WTC11 (cell line): ENCODE results near the gene CDH19. TPM values are rescaled to one million over a fixed set of nuclear protein-coding genes. Genes with fewer than 3 reads are reported as not detected.

Experiments
- ATAC-seq: fragments of 200-7000 bp; cut with Tn5 transposase; 2 replicates; pipeline ENCODE4 v1.10.0; 2021; ENCODE audit warnings: mild to moderate bottlenecking, moderate library complexity
- CTCF ChIA-PET: fragments of 300-600 bp; sonication (Branson Sonifier 250); formaldehyde crosslinking; loops from one replicate; lab custom pipeline; 2021; ENCODE audit warnings: antibody characterized with exemption; lab: Charles Lee
- POLR2A ChIA-PET: fragments of 350-600 bp; sonication (Branson Sonifier 250); formaldehyde crosslinking; loops from one replicate; lab custom pipeline; 2021; ENCODE audit warnings: antibody characterized with exemption; lab: Charles Lee
- DNase-seq: peaks from one replicate; pipeline ENCODE4 v3.0.0; 2021; ENCODE audit warnings: low spot score
- H3K27ac Mint-ChIP-seq: 2 replicates; pipeline ENCODE4 v1.8.0; 2021; ENCODE audit warnings: mixed read lengths
- H3K27me3 Mint-ChIP-seq: 2 replicates; pipeline ENCODE4 v1.8.0; 2021; ENCODE audit warnings: low read depth, mild to moderate bottlenecking, moderate library complexity, mixed read lengths
- H3K36me3 Mint-ChIP-seq: 2 replicates; pipeline ENCODE4 v1.8.0; 2021; ENCODE audit warnings: mixed read lengths
- H3K4me1 Mint-ChIP-seq: 2 replicates; pipeline ENCODE4 v1.8.0; 2022; ENCODE audit warnings: mixed read lengths
- H3K4me3 Mint-ChIP-seq: 2 replicates; pipeline ENCODE4 v1.8.0; 2021; ENCODE audit warnings: mild to moderate bottlenecking, moderate library complexity, mixed read lengths
- H3K9me3 Mint-ChIP-seq: 2 replicates; pipeline ENCODE4 v1.8.0; 2021; ENCODE audit warnings: mixed read lengths
- CREM ChIP-seq: sonication (generic); formaldehyde crosslinking; IDR thresholded peaks from 2 replicates; pipeline ENCODE4 v1.8.1; 2022; ENCODE audit warnings: mild to moderate bottlenecking, missing genetic modification reagents, moderate library complexity
- ESRRA ChIP-seq: sonication (generic); formaldehyde crosslinking; IDR thresholded peaks from 2 replicates; pipeline ENCODE4 v1.8.1; 2022; ENCODE audit warnings: mild to moderate bottlenecking, missing genetic modification reagents, borderline replicate concordance
- FOXK1 ChIP-seq: sonication (generic); formaldehyde crosslinking; IDR thresholded peaks from 2 replicates; pipeline ENCODE4 v1.8.0; 2022; ENCODE audit warnings: mild to moderate bottlenecking, moderate library complexity, missing genetic modification reagents
- ZMAT4 ChIP-seq: fragments of 250-450 bp; sonication (Bioruptor Pico); IDR thresholded peaks from 2 replicates; pipeline ENCODE4 v1.9.0; 2021; ENCODE audit warnings: mild to moderate bottlenecking
- ZNF219 ChIP-seq: sonication (generic); formaldehyde crosslinking; IDR thresholded peaks from 2 replicates; pipeline ENCODE4 v1.8.0; 2023; ENCODE audit warnings: missing genetic modification reagents, mild to moderate bottlenecking, borderline replicate concordance
- ZNF423 ChIP-seq: fragments of 250-450 bp; sonication (Bioruptor Pico); IDR thresholded peaks from 2 replicates; pipeline ENCODE4 v2.1.2; 2022; ENCODE audit warnings: mild to moderate bottlenecking, moderate library complexity
- ZNF425 ChIP-seq: fragments of 250-450 bp; sonication (Bioruptor Pico); conservative IDR thresholded peaks from 2 replicates; pipeline ENCODE4 v1.9.0; 2021; ENCODE audit warnings: mild to moderate bottlenecking
- total RNA-seq: library from RNA; stranded (reverse); gene quantifications from 3 replicates; pipeline ENCODE4 v1.2.3, GENCODE V29; 2021
- TF ChIP-seq, protein P1 (sequence below): sonication (generic); formaldehyde crosslinking; IDR thresholded peaks from 2 replicates; pipeline ENCODE4 v1.8.1; 2023; ENCODE audit warnings: mild to moderate bottlenecking, missing genetic modification reagents
- TF ChIP-seq, protein P2 (sequence below): sonication (generic); formaldehyde crosslinking; IDR thresholded peaks from 2 replicates; pipeline ENCODE4 v1.8.0; 2023; ENCODE audit warnings: mild to moderate bottlenecking, missing genetic modification reagents
- TF ChIP-seq, protein P3 (sequence below): sonication (generic); formaldehyde crosslinking; IDR thresholded peaks from 2 replicates; pipeline ENCODE4 v1.8.1; 2022; ENCODE audit warnings: low read depth, missing genetic modification reagents, borderline replicate concordance
- TF ChIP-seq, protein P4 (sequence below): sonication (generic); formaldehyde crosslinking; IDR thresholded peaks from 2 replicates; pipeline ENCODE4 v1.8.0; 2022; ENCODE audit warnings: mild to moderate bottlenecking, missing genetic modification reagents
- TF ChIP-seq, protein P5 (sequence below): fragments of 250-450 bp; sonication (Bioruptor Pico); IDR thresholded peaks from 2 replicates; pipeline ENCODE4 v1.9.0; 2021; ENCODE audit warnings: moderate library complexity, mild to moderate bottlenecking, inconsistent platforms, borderline replicate concordance
- TF ChIP-seq, protein P6 (sequence below): sonication (generic); formaldehyde crosslinking; IDR thresholded peaks from 2 replicates; pipeline ENCODE4 v1.8.0; 2022; ENCODE audit warnings: mild to moderate bottlenecking, missing genetic modification reagents
- TF ChIP-seq, protein P7 (sequence below): sonication (generic); formaldehyde crosslinking; IDR thresholded peaks from 2 replicates; pipeline ENCODE4 v1.8.1; 2022; ENCODE audit warnings: low read depth, mild to moderate bottlenecking, moderate library complexity, missing genetic modification reagents, borderline replicate concordance
- TF ChIP-seq, protein P8 (sequence below): fragments of 250-450 bp; sonication (Bioruptor Pico); IDR thresholded peaks from 2 replicates; pipeline ENCODE4 v1.9.0; 2021; ENCODE audit warnings: mild to moderate bottlenecking, borderline replicate concordance

The CDH19 gene
- total RNA-seq, 1 experiment from 2014 or later = not detected

GRCh38 chr18:66511792-66512191 is 92.1 kb downstream of the CDH19 start:
- Mint-ChIP-seq H3K9me3 (no peaks in the 10 kb centered on the region), H3K27me3 (no peaks in the 10 kb centered on the region), H3K4me1 (peaks cover 16% of the 10 kb centered on the region), H3K4me3 (no peak overlapping the region), H3K27ac (no peak overlapping the region), H3K36me3 (no peaks in the 10 kb centered on the region)
- POLR2A ChIA-PET = no interaction called here
- TF ChIP-seq, protein P1, sequence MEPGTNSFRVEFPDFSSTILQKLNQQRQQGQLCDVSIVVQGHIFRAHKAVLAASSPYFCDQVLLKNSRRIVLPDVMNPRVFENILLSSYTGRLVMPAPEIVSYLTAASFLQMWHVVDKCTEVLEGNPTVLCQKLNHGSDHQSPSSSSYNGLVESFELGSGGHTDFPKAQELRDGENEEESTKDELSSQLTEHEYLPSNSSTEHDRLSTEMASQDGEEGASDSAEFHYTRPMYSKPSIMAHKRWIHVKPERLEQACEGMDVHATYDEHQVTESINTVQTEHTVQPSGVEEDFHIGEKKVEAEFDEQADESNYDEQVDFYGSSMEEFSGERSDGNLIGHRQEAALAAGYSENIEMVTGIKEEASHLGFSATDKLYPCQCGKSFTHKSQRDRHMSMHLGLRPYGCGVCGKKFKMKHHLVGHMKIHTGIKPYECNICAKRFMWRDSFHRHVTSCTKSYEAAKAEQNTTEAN = no peak
- TF ChIP-seq ZNF425 (CRISPR knock-in tag) (no peak), CREM (CRISPR knock-in tag) (no peak), ZNF423 (CRISPR knock-in tag) (no peak)
- TF ChIP-seq, protein P2, sequence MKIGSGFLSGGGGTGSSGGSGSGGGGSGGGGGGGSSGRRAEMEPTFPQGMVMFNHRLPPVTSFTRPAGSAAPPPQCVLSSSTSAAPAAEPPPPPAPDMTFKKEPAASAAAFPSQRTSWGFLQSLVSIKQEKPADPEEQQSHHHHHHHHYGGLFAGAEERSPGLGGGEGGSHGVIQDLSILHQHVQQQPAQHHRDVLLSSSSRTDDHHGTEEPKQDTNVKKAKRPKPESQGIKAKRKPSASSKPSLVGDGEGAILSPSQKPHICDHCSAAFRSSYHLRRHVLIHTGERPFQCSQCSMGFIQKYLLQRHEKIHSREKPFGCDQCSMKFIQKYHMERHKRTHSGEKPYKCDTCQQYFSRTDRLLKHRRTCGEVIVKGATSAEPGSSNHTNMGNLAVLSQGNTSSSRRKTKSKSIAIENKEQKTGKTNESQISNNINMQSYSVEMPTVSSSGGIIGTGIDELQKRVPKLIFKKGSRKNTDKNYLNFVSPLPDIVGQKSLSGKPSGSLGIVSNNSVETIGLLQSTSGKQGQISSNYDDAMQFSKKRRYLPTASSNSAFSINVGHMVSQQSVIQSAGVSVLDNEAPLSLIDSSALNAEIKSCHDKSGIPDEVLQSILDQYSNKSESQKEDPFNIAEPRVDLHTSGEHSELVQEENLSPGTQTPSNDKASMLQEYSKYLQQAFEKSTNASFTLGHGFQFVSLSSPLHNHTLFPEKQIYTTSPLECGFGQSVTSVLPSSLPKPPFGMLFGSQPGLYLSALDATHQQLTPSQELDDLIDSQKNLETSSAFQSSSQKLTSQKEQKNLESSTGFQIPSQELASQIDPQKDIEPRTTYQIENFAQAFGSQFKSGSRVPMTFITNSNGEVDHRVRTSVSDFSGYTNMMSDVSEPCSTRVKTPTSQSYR = no peak
- ATAC-seq = no peak
- CTCF ChIA-PET = no interaction called here
- DNase-seq = no peak

- Mint-ChIP-seq H3K27ac (no peak overlapping the region), H3K4me1 (peaks cover 16% of the 10 kb centered on the region), H3K27me3 (no peaks in the 10 kb centered on the region), H3K4me3 (no peak overlapping the region), H3K9me3 (no peaks in the 10 kb centered on the region), H3K36me3 (no peaks in the 10 kb centered on the region)
- ChIA-PET CTCF (no interaction called here), POLR2A (no interaction called here)
- DNase-seq (no peak), ATAC-seq (no peak)
- TF ChIP-seq, protein P3, sequence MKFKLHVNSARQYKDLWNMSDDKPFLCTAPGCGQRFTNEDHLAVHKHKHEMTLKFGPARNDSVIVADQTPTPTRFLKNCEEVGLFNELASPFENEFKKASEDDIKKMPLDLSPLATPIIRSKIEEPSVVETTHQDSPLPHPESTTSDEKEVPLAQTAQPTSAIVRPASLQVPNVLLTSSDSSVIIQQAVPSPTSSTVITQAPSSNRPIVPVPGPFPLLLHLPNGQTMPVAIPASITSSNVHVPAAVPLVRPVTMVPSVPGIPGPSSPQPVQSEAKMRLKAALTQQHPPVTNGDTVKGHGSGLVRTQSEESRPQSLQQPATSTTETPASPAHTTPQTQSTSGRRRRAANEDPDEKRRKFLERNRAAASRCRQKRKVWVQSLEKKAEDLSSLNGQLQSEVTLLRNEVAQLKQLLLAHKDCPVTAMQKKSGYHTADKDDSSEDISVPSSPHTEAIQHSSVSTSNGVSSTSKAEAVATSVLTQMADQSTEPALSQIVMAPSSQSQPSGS (CRISPR knock-in tag) = no peak
- TF ChIP-seq ZNF219 (CRISPR knock-in tag) (no peak), ESRRA (no peak), ZMAT4 (no peak), FOXK1 (no peak)
- TF ChIP-seq, protein P4, sequence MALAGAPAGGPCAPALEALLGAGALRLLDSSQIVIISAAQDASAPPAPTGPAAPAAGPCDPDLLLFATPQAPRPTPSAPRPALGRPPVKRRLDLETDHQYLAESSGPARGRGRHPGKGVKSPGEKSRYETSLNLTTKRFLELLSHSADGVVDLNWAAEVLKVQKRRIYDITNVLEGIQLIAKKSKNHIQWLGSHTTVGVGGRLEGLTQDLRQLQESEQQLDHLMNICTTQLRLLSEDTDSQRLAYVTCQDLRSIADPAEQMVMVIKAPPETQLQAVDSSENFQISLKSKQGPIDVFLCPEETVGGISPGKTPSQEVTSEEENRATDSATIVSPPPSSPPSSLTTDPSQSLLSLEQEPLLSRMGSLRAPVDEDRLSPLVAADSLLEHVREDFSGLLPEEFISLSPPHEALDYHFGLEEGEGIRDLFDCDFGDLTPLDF (CRISPR knock-in tag) = no peak
- TF ChIP-seq, protein P5, sequence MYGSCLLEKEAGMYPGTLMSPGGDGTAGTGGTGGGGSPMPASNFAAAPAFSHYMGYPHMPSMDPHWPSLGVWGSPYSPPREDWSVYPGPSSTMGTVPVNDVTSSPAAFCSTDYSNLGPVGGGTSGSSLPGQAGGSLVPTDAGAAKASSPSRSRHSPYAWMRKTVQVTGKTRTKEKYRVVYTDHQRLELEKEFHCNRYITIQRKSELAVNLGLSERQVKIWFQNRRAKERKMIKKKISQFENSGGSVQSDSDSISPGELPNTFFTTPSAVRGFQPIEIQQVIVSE (CRISPR knock-in tag) = no peak
- TF ChIP-seq, protein P6, sequence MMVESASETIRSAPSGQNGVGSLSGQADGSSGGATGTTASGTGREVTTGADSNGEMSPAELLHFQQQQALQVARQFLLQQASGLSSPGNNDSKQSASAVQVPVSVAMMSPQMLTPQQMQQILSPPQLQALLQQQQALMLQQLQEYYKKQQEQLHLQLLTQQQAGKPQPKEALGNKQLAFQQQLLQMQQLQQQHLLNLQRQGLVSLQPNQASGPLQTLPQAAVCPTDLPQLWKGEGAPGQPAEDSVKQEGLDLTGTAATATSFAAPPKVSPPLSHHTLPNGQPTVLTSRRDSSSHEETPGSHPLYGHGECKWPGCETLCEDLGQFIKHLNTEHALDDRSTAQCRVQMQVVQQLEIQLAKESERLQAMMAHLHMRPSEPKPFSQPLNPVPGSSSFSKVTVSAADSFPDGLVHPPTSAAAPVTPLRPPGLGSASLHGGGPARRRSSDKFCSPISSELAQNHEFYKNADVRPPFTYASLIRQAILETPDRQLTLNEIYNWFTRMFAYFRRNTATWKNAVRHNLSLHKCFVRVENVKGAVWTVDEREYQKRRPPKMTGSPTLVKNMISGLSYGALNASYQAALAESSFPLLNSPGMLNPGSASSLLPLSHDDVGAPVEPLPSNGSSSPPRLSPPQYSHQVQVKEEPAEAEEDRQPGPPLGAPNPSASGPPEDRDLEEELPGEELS (CRISPR knock-in tag) = no peak
- TF ChIP-seq, protein P7, sequence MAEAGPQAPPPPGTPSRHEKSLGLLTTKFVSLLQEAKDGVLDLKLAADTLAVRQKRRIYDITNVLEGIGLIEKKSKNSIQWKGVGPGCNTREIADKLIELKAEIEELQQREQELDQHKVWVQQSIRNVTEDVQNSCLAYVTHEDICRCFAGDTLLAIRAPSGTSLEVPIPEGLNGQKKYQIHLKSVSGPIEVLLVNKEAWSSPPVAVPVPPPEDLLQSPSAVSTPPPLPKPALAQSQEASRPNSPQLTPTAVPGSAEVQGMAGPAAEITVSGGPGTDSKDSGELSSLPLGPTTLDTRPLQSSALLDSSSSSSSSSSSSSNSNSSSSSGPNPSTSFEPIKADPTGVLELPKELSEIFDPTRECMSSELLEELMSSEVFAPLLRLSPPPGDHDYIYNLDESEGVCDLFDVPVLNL (CRISPR knock-in tag) = no peak
- TF ChIP-seq, protein P8, sequence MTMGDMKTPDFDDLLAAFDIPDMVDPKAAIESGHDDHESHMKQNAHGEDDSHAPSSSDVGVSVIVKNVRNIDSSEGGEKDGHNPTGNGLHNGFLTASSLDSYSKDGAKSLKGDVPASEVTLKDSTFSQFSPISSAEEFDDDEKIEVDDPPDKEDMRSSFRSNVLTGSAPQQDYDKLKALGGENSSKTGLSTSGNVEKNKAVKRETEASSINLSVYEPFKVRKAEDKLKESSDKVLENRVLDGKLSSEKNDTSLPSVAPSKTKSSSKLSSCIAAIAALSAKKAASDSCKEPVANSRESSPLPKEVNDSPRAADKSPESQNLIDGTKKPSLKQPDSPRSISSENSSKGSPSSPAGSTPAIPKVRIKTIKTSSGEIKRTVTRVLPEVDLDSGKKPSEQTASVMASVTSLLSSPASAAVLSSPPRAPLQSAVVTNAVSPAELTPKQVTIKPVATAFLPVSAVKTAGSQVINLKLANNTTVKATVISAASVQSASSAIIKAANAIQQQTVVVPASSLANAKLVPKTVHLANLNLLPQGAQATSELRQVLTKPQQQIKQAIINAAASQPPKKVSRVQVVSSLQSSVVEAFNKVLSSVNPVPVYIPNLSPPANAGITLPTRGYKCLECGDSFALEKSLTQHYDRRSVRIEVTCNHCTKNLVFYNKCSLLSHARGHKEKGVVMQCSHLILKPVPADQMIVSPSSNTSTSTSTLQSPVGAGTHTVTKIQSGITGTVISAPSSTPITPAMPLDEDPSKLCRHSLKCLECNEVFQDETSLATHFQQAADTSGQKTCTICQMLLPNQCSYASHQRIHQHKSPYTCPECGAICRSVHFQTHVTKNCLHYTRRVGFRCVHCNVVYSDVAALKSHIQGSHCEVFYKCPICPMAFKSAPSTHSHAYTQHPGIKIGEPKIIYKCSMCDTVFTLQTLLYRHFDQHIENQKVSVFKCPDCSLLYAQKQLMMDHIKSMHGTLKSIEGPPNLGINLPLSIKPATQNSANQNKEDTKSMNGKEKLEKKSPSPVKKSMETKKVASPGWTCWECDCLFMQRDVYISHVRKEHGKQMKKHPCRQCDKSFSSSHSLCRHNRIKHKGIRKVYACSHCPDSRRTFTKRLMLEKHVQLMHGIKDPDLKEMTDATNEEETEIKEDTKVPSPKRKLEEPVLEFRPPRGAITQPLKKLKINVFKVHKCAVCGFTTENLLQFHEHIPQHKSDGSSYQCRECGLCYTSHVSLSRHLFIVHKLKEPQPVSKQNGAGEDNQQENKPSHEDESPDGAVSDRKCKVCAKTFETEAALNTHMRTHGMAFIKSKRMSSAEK (CRISPR knock-in tag) = no peak
Observed at GRCh38 chr18:66511289-66511688, 92.6 kb downstream of the CDH19 start.
